Uterus (tissue), 2 donors: ENCODE data around the gene ESR2.

Experiments
- POLR2A ChIP-seq, 2 donors: fragments of 450-650 bp; IDR thresholded peaks; one replicate each; pipeline ENCODE4 v1.6.1; 2016; ENCODE audit warnings: antibody characterized with exemption in 2 of 2, mild to moderate bottlenecking in 1 of 2, moderate library complexity in 1 of 2
- TF ChIP-seq, protein P1 (sequence below), 4 experiments: fragments of 200-600 bp in 2 of 4; fragments of 450-650 bp in 2 of 4; sonication (generic) in 2 of 4; IDR thresholded peaks; one replicate each; pipeline ENCODE4 v1.5.1; 2016 to 2019; ENCODE audit warnings: antibody characterized with exemption in 4 of 4, mild to moderate bottlenecking in 2 of 4, moderate library complexity in 1 of 4

DNA sequence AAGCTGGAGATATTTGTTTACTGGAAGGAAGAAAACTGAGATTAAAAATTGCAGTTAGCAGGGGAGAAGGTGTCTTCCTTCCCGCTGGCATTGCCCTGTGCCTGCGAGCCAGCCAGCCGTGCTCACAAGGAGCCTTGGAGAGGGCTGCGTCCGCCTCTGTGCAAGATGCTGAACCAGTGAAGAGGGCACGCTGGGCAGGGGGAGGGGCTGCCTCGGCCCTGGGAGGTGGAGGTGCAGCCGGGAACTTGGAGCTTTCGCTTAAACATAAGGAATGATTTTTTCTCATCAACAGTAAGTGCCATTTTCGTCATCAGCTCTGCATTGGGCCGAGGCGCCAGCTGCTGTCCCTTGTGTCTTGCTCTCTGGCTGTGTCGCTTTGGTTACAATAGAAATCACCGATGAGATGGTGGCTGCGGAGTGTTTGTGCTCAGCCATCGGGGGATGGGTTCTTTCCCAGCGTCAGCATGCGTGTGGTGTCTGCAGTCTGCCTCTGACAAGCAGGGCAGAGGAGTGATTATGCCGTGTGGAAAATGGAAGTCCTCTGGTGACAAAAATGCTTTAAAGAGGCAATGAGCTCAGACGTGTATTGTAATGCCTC is 97.3 kb downstream of the ESR2 start:
- TF ChIP-seq, protein P1, sequence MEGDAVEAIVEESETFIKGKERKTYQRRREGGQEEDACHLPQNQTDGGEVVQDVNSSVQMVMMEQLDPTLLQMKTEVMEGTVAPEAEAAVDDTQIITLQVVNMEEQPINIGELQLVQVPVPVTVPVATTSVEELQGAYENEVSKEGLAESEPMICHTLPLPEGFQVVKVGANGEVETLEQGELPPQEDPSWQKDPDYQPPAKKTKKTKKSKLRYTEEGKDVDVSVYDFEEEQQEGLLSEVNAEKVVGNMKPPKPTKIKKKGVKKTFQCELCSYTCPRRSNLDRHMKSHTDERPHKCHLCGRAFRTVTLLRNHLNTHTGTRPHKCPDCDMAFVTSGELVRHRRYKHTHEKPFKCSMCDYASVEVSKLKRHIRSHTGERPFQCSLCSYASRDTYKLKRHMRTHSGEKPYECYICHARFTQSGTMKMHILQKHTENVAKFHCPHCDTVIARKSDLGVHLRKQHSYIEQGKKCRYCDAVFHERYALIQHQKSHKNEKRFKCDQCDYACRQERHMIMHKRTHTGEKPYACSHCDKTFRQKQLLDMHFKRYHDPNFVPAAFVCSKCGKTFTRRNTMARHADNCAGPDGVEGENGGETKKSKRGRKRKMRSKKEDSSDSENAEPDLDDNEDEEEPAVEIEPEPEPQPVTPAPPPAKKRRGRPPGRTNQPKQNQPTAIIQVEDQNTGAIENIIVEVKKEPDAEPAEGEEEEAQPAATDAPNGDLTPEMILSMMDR (IDR thresholded peaks at IDR 0.05) = no peak
- TF ChIP-seq POLR2A (IDR thresholded peaks at IDR 0.05) = no peak
